D721Med (cell line): ENCODE results near the gene VEZT.

Experiments used
- DNase-seq: peaks from one replicate; pipeline ENCODE4 v3.0.0; 2011; ENCODE audit warnings: low spot score; ENCODE audit not compliant: insufficient read length
- FAIRE-seq: peaks from 2 replicates; lab custom pipeline; 2011; peaks lifted over from hg19 to GRCh38; lab: Jason Lieb, UNC
- CTCF ChIP-seq: IDR thresholded peaks from 2 replicates; pipeline ENCODE4 v1.5.1; 2012; ENCODE audit warnings: mild to moderate bottlenecking, control low read depth; ENCODE audit not compliant: insufficient read depth; ENCODE audit errors: missing control alignments

VEZT gene

GRCh38 chr12:95200128-95200894 lies 17.3 kb upstream of the VEZT start:
- FAIRE-seq (no peak), DNase-seq (no peak)
- no peak for TF ChIP-seq CTCF

GRCh38 chr12:95201056-95201670 lies 16.4 kb upstream of the VEZT start:
- TF ChIP-seq CTCF: no peak
- DNase-seq: no peak
- no peak for FAIRE-seq

- no peak for TF ChIP-seq CTCF
- FAIRE-seq (no peak), DNase-seq (no peak)
These were observed 14.7 kb upstream of the VEZT start for GRCh38 chr12:95202691-95203486.

GRCh38 chr12:95203487-95204030 lies 14.0 kb upstream of the VEZT start:
- no peak for TF ChIP-seq CTCF
- no peak for FAIRE-seq
- no peak for DNase-seq

- TF ChIP-seq CTCF: no peak
- DNase-seq (no peak), FAIRE-seq (no peak)
These were observed 13.3 kb upstream of the VEZT start for GRCh38 chr12:95204141-95204866.

GRCh38 chr12:95205016-95205624 lies 12.5 kb upstream of the VEZT start:
- no peak for FAIRE-seq
- DNase-seq: no peak
- TF ChIP-seq CTCF: no peak
